ENCODE measurements around the gene MBOAT2.

DNA sequence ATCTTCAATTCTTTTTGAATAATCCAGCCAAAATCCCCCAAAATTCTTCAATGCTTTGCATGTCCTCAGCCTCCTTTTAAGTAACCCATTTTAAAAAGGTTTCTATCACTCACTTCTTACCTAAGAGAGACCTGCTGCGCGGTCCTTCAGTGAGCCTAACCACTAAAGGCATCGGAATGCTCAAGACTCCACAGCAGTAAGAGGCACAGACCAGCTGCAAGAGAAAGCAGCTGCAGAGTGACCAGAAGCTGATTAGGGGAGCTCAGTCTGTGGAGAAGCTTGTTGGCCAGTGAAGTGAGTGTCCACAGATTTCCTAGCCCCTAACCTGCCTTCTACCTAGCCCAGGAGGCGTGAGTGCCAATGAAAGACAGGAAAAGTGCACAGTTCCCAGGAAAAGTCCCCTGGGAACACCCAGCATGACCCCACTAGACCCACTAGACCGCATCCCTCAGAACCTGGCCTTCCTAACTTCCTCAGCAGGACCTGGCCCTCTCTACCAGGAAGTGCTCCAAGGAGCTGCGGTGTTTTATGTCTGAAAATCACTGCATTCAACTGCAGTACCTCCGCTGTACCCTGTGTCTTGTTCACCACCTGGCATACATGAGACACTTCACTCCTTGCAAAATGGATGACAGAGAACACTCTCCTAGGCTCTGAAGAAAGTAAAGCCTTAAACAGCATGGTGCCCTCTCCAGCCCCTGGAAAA, 10.1 kb downstream of the MBOAT2 start:
- TF ChIP-seq, protein P1, sequence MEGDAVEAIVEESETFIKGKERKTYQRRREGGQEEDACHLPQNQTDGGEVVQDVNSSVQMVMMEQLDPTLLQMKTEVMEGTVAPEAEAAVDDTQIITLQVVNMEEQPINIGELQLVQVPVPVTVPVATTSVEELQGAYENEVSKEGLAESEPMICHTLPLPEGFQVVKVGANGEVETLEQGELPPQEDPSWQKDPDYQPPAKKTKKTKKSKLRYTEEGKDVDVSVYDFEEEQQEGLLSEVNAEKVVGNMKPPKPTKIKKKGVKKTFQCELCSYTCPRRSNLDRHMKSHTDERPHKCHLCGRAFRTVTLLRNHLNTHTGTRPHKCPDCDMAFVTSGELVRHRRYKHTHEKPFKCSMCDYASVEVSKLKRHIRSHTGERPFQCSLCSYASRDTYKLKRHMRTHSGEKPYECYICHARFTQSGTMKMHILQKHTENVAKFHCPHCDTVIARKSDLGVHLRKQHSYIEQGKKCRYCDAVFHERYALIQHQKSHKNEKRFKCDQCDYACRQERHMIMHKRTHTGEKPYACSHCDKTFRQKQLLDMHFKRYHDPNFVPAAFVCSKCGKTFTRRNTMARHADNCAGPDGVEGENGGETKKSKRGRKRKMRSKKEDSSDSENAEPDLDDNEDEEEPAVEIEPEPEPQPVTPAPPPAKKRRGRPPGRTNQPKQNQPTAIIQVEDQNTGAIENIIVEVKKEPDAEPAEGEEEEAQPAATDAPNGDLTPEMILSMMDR (IDR thresholded peaks at IDR 0.05 in 2 of 3, conservative IDR thresholded peaks at IDR 0.05 in 1 of 3; ENCODE audit: borderline replicate concordance in 1 of 3, insufficient read depth in 1 of 3, low read depth in 2 of 3, low read length in 2 of 3): no peak
- TF ChIP-seq REST (IDR thresholded peaks at IDR 0.05; ENCODE audit: low read depth) (no peak), EZH2 (IDR thresholded peaks at IDR 0.05) (no peak)

Data from HCT116 (cell line).